Fibroblast of peridontal ligament (primary cell): ENCODE data around the gene CRHR1.
"Not testable (repeated sequence)": the region's sequence is repeated elsewhere in the genome, so short reads cannot be mapped to it uniquely, and the experiment has no call there.

Experiments
- DNase-seq: peaks from one replicate; pipeline ENCODE4 v3.0.0-alpha.2; 2010; ENCODE audit errors: extremely low read depth

The CRHR1 gene

GRCh38 chr17:45845376-45846185 lies 61.5 kb downstream of the CRHR1 start:
- DNase-seq = no peak

DNA sequence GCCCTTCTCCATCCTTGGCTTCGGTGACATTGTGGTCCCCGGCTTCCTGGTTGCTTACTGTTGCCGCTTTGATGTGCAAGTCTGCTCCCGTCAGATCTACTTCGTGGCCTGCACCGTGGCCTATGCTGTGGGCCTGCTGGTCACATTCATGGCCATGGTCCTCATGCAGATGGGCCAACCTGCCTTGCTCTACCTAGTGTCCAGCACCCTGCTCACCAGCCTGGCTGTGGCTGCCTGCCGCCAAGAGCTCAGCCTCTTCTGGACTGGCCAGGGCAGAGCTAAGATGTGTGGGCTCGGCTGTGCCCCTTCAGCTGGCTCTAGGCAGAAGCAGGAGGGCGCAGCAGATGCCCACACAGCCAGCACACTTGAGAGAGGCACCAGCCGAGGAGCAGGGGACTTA lies 62.1 kb downstream of the CRHR1 start:
- no peak for DNase-seq

DNA sequence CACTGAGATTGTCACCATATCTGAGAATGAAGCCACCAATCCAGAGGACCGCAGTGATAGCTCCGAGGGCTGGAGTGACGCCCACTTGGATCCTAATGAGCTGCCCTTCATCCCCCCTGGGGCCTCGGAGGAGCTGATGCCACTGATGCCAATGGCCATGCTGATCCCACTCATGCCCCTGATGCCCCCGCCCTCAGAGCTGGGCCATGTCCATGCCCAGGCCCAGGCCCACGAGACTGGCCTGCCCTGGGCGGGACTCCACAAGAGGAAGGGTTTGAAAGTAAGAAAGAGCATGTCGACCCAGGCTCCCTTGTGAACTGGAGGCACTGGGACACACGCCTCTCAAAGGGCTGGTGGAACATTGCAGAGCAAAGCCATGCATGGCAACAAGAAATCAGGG lies 62.5 kb downstream of the CRHR1 start:
- DNase-seq = no peak

GRCh38 chr17:45847101-45847500 lies 63.0 kb downstream of the CRHR1 start:
- no peak for DNase-seq

DNA sequence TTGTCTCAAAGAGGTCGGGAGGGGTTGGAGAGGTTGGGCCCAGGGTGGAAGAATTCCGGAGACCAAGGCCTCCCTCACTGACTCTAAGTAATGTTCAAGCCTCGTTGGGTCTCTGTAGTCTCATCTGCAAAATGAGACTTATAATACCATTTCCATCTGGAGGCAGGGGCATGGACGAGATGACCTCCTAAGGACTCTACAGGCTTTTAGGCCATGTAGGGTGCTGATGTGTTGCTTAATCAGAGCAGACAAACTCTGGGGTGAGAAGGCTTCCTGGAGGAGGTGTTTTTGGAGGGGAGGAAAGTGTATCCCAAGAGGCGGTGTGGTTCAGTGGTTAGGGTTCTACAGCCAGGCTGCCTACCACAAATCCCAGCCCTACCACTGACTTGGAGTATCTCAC lies 63.6 kb downstream of the CRHR1 start:
- no peak for DNase-seq

- no peak for DNase-seq
Measured at GRCh38 chr17:45848405-45848804, 64.3 kb downstream of the CRHR1 start.

DNA sequence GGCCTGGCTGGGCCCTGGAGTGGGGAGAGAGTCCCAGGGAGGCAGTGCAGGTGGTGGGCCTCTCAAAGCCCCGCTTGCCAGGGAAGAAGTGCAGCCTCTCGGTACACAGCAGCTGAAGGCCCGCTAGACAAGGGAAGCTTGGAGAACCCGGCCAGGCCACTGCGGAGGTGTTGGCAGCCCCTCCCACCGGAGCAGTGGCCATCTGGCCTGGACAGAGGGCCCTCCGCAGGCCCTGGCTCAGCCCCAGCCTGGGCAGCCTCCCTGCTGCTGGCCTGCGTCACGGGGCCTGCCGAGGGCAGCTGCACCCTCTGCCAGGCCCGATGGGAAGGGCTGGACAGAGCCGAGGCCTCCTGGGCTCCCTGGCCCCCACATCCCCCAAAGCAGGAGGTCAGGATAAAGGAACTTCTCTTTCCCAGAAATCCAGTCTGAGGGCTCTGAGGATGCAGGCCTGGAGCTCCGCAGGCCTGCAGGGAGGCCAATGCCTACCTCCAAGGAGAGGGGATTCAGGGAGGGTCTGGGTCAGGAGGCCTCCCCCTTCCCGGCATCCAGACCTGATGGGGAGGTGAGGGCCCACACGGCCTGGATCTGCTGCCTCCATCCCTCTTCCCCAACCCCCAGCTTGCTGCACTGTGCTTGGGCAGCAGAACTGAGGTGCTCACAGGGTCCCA lies 64.9 kb downstream of the CRHR1 start:
- no peak for DNase-seq

DNA sequence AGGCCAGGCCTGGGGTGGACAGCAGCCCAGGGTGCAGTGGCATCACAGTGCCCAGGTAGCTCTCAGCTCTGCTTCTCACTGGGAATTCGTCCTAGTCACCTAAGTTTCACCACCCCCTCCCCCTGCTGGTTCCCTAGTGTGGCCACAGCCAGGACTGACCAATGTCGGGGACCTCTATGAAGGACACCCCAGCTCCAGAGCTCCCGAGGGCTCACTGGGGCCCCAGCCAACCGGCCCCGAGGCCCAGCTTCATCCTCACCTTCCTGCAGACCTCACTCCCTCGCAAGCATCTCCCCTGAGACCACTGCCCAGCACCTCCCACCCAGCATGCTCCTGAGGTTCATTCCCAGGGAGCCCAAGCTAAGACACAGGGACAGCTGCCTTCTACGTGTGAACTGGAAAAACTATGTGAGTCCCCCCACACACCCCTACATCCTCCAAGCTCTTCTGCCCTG lies 65.4 kb downstream of the CRHR1 start:
- no peak for DNase-seq

GRCh38 chr17:45850011-45850410 lies 65.9 kb downstream of the CRHR1 start:
- DNase-seq = no peak

DNA sequence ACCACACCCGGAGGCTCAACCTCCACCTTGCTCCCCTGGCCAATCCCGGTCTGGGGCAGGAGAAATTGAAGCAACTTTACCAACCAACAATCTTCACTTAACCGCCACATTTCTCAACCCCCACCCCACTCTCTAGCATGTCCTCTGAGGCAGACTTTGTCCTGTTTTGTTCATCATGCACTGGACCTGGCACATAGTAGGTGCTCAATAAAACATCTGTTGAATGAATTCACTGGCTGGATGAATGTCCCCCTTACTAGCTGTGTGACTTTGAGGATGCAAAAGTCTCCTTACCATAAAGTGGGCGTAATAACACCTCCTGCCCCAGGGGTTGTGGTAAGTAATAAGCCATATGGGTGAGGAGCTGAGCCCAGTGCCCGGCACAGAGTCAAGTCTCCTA lies 66.3 kb downstream of the CRHR1 start:
- no peak for DNase-seq

DNA sequence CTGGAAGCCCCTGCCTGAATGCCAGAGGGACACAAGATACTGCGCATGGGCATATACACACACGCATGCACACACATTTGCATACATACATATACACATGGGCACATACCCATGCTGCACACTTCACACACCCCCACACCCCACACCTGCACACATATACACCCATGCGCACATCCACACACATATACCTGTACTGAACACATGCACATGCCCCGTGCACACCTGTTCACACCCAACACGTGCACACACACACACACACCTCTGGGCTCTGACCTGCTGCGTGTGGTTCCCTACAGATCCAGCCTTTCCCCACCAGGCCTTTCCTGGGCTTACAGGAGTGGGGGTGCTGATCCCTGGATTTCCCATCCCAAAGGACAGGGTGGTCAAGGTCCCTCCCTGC lies 66.9 kb downstream of the CRHR1 start:
- no peak for DNase-seq

DNA sequence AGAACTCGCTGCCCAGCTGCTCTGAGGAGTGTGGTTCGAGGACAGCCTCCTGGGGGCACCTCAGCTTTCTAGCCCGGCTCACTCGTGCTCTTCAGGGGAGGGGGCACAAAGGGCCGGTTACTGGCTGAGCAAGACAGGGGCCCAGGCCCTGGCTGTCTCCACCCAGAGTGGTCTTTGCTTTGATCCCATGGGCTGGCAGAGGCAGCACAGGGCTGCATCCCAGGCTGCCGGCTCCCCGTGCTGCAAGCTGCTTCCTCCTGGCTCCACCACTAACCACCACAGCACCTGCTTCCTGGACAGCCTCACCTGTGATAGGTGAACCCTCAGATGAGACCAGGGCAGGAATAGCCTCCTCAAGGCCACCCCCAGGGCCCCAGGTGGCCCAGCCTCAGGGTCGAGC lies 67.3 kb downstream of the CRHR1 start:
- DNase-seq = no peak

- DNase-seq = no peak
Measured at GRCh38 chr17:45851873-45852272, 67.8 kb downstream of the CRHR1 start.

DNA sequence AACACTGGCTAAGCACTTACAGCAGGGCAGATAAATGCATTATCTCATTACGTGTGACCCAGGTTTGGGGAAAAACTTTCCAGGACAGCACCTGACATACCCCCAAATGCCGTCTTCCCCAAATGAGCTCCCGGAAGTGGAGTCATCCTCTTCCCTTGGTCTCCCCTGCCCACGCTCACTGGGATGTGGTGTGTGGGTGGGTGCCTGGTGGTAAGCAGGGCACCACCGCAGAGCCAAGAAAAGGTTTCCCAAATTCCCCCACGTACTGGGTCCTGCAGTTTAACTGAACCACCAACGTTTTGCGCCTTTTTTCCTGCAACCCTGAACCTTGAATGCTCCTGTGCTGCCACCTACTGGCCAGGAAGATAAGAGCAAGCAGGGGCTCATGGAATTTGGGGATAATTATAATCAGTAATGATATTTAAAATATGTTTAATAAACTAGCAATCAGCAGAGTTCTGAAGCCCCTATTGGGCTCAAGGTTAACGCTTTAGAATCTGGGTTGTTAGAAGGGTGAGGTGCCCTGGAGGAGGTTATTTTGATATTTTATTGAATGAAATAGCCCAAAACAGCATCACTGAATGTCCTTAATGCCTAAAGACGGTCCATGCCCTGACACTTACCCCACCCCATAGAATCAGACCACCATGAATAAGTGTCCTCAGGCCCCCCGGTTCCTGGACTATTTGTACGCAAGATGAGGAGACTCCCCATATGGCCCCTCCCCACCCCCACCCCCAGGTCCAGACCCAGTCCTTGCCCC lies 68.6 kb downstream of the CRHR1 start:
- peak; percentile 61 for DNase-seq

DNA sequence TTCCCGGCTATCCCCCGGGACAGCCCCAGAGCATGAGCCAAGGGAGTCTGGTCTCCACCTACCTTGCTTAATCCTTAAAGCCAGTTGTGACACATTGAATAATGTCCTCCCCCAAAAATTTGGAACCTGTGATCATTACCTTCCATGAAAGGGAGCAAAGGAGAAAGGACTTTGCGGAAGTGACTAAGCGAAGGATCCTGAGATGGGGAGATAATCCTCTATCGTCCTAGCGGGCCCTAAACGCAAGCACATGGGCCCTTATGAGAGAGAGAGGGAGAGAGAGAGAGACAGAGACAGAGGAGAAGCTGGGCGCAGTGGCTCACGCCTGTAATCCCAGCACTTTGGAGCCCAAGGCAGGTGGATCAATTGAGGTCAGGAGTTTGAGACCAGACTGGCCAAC lies 70.1 kb downstream of the CRHR1 start:
- no peak for DNase-seq

DNA sequence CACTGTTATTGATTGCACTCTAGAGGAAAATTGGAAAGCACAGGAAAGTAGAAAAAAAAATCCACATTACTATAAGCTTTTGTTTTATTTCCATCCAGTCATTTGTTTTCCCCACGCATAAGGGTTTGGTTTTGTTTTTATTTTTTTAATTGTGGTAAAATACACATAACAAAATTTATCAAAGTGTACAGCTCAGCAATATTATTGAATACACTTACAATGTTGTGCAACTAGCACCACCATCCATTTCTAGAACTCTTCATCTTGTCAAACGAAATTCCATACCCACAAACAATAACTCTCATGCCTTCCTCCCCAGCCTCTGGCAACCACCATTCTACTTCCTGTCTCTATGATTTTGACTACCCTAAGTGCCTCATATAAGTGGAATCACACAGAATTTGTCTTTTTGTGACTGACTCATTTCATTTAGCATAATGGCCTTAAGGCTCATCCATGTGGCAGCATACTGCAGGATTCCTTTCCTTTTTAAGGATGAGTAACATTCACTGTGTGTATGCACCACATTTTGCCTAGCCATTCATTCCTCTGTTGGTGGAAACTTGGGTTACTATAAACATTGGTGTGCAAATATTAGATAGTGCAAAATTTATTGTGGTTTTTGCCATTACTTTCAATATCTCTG lies 71.7 kb downstream of the CRHR1 start:
- DNase-seq = no peak

DNA sequence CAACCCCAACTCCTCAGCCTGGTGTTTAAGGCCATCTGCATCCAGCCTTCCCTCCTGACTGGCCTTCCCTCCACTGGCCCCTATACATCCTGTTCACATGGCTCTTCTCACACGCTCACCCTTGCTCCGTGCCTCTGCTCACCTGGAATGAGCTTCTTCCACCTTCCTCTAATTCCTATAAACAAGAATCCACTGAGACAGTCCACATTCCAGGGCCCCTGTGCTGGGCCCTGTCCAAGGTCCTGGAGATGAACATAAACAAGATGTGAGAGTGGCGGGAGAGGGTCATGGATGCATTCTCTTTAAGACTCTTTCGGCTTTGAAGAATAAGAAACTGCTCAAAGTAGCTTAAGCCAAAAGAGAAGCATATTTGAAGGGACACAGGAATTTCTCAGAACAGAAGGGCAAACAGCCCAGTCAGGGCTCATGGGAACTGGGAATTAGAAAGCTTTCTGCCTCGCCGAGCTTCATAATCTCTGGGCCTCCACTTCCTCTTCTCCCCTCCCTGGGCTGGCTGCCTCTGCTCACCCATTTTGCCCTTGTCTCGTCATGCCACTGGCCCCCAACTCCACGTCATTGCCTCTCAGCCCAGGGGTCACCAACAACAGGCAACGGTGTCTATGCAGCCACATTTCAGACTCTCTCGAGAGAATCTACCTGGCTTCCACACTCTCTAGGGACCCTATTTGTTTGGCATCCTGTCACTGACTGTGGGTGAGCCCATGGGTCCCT lies 74.0 kb downstream of the CRHR1 start:
- DNase-seq = peak; percentile 5

- no peak for DNase-seq
Measured at GRCh38 chr17:45861165-45861564, 77.0 kb downstream of the CRHR1 start.

DNA sequence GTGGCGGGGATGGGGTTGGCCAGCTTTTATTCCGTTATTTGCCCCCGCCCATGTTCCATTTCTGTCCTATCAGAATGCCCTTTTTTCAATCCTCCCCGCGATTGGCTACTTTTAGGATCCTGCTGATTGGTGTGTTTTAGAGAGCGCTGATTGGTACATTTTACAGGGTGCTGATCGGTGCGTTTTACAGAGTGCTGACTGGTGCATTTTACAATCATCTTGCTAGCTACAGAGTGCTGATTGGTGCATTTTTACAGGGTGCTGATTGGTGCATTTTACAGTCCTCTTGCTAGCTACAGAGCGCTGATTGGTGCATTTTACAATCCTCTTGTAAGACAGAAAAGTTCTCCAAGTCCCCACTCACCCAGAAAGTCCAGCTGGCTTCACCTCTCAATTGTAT lies 78.0 kb downstream of the CRHR1 start:
- not testable (repeated sequence) for DNase-seq

DNA sequence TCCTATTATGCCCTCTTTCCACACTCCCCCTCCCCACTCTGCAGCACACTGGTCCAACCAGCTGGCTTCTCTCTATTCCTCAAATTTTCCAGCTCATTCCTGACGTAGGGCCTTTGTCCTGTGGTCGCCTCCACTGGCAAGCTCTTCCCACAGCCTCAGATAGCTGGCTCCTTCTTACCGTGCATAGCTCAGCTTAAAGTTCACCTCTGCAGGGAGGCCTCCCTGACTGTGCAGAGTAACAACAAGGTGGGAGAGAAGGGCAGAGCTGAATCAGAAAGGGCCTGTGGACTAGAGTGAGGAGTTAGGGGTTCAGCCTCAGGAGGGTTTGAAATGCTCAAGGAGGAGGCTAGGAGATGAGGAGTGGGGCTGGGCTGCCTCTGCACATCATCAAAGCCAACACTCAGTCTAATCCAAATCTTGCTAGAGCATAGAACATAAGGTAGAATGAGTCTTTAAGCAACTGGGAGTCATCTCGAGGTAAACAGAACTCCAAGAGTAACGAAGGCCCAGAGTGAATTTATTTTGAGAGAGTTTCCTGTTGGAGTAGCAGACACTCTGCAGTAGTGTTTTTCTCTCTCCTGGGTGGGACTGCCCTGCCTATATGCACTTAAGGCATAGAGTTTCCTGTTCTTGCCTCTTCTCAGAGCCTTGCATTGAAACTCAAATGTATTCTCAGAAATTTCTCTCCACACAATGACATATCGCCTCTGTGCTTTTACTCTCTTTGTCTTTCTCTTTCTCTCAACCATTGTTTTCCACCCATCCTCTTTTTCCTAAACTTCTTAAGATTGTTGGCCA lies 79.9 kb downstream of the CRHR1 start:
- DNase-seq = no peak

DNA sequence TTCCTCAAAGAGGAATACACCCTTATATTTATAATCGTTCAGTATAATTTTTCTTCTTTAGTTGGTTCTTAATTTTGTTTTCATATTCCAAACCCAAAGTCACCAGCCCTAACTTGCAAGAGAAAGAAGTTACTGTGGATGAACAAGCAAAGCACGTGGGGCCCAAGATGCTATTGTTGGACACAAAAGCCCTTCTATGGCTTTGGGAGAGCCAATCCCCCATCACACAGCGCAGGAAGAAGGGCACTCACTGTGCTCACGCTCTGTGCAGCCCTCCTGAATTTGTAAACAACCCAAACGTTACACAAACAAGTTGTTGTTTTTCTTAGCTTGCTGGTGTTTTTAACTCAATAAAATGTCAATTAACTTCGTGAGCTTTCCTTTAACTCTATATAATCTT lies 83.1 kb downstream of the CRHR1 start:
- DNase-seq = no peak
